Fibroblast of lung (primary cell): ENCODE measurements around the gene SPECC1L. TPM values are rescaled to one million over a fixed set of nuclear protein-coding genes. Genes with fewer than 3 reads are reported as not detected.

ENCODE experiments used
- DNase-seq, 2 donors: peaks; one replicate each; pipeline versions ENCODE4 v3.0.0 to v3.0.0-alpha.2; 2010; ENCODE audit warnings: low read depth in 2 of 2
- H2AFZ ChIP-seq: 2 replicates; pipeline ENCODE4 v1.5.1; 2012; ENCODE audit warnings: low read length, control low read depth, inconsistent platforms
- H3K27ac ChIP-seq: 2 replicates; pipeline ENCODE4 v1.5.1; 2011; ENCODE audit warnings: low read length, control low read depth; ENCODE audit not compliant: insufficient read depth
- H3K27me3 ChIP-seq: 2 replicates; pipeline ENCODE4 v1.5.1; 2011; ENCODE audit warnings: mild to moderate bottlenecking, low read length; ENCODE audit not compliant: control insufficient read depth, insufficient read depth
- H3K36me3 ChIP-seq: 2 replicates; pipeline ENCODE4 v1.5.1; 2011; ENCODE audit warnings: low read length; ENCODE audit not compliant: control insufficient read depth, insufficient read depth
- H3K4me1 ChIP-seq: 2 replicates; pipeline ENCODE4 v1.5.1; 2011; ENCODE audit warnings: low read length; ENCODE audit not compliant: control insufficient read depth, insufficient read depth; ENCODE audit errors: extremely low read depth
- H3K4me2 ChIP-seq: 2 replicates; pipeline ENCODE4 v1.5.1; 2011; ENCODE audit warnings: low read length, control low read depth; ENCODE audit not compliant: insufficient read depth; ENCODE audit errors: extremely low read depth
- H3K4me3 ChIP-seq, 4 experiments: fragments of 200-600 bp in 1 of 4; sonication (generic) in 1 of 4; replicated peaks in 1 of 4; 2 replicates each; pipeline ENCODE4 v1.5.1; 2011 to 2016; ENCODE audit warnings: low read length in 4 of 4, low read depth in 3 of 4, mild to moderate bottlenecking in 3 of 4, control low read depth in 2 of 4, inconsistent platforms in 1 of 4, mixed read lengths in 1 of 4; ENCODE audit not compliant: insufficient read depth in 1 of 4; ENCODE audit errors: control extremely low read depth in 1 of 4
- H3K79me2 ChIP-seq: 2 replicates; pipeline ENCODE4 v1.5.1; 2012; ENCODE audit warnings: mild to moderate bottlenecking, low read length, inconsistent platforms; ENCODE audit not compliant: control insufficient read depth, insufficient read depth
- H3K9ac ChIP-seq: 2 replicates; pipeline ENCODE4 v1.5.1; 2011; ENCODE audit warnings: mild to moderate bottlenecking, low read length, control low read depth; ENCODE audit not compliant: insufficient read depth
- H3K9me3 ChIP-seq: 2 replicates; pipeline ENCODE4 v1.5.1; 2012; ENCODE audit warnings: low read depth, low read length; ENCODE audit not compliant: control insufficient read depth, insufficient read depth
- H4K20me1 ChIP-seq: 2 replicates; pipeline ENCODE4 v1.5.1; 2011; ENCODE audit warnings: low read length; ENCODE audit not compliant: control insufficient read depth, insufficient read depth; ENCODE audit errors: extremely low read depth
- CTCF ChIP-seq, 2 donors: IDR thresholded peaks in 1 of 2; conservative IDR thresholded peaks in 1 of 2; 1 replicate in 1 of 2; 2 replicates in 1 of 2; pipeline ENCODE4 v1.5.1; 2011 to 2012; ENCODE audit warnings: low read length in 2 of 2, control low read depth in 1 of 2, inconsistent platforms in 1 of 2, low read depth in 1 of 2, mild to moderate bottlenecking in 1 of 2
- EZH2 ChIP-seq: IDR thresholded peaks from 2 replicates; pipeline ENCODE4 v1.5.1; 2012; ENCODE audit warnings: low read length, control low read depth, mild to moderate bottlenecking; ENCODE audit errors: missing control alignments
- polyA plus RNA-seq, 2 donors: library from polyadenylated mRNA; depleted of rRNA in 1 of 2; stranded (reverse) in 1 of 2; unstranded in 1 of 2; fragments of >200 nt; gene quantifications; 2 replicates each; pipeline ENCODE4 v1.2.1, GENCODE V29; 2011 to 2012; ENCODE audit warnings: missing spikeins in 1 of 2
- total RNA-seq: library from RNA; depleted of rRNA; stranded (reverse); fragments of >200 nt; gene quantifications from 2 replicates; pipeline ENCODE4 v1.2.1, GENCODE V29; 2014

The SPECC1L gene
- total and polyA plus RNA-seq, 2 donors (not counting 1 experiment from before 2014, with no cell fraction given) = 40.3 to 46.2 TPM

GRCh38 chr22:24467340-24467739 lies 196.7 kb downstream of the SPECC1L start:
- TF ChIP-seq CTCF (conservative IDR thresholded peaks at IDR 0.05 in 1 of 2, IDR thresholded peaks at IDR 0.05 in 1 of 2; ENCODE audit: low read depth in 1 of 2, low read length in 2 of 2) (no peak), EZH2 (no peak)
- Histone ChIP-seq H3K36me3 (no peaks in the 10 kb centered on the region), H2AFZ (no peak overlapping the region), H3K4me2 (no peak overlapping the region), H3K4me3 (no peak overlapping the region), H3K27me3 (no peaks in the 10 kb centered on the region), H3K9ac (no peak overlapping the region), H3K79me2 (no peaks in the 10 kb centered on the region), H3K27ac (no peak overlapping the region), H3K9me3 (no peaks in the 10 kb centered on the region), H3K4me1 (peaks cover 14% of the 10 kb centered on the region), H4K20me1 (no peaks in the 10 kb centered on the region)
- no peak for DNase-seq

Other genes with a start within 250 kb of the SPECC1L start
- 0.77 and 10.6 TPM in 2 replicates for gene SUSD2, start 89.3 kb upstream of the SPECC1L start, total RNA-seq
- gene SUSD2, start 89.3 kb upstream of the SPECC1L start, polyA plus RNA-seq = 10.5 and 11.9 TPM in 2 replicates
- gene GGT5, start 25.7 kb upstream of the SPECC1L start, total RNA-seq = under 0.01 and 0.51 TPM in 2 replicates
- gene GGT5, start 25.7 kb upstream of the SPECC1L start, polyA plus RNA-seq = 2.0 and 9.1 TPM in 2 replicates
- gene ADORA2A, start 156.8 kb downstream of the SPECC1L start, total RNA-seq = 0.77 and 1.5 TPM in 2 replicates
- 0.42 and 0.78 TPM in 2 replicates for gene ADORA2A, start 156.8 kb downstream of the SPECC1L start, polyA plus RNA-seq
- gene UPB1, start 224.5 kb downstream of the SPECC1L start, total RNA-seq = under 0.01 TPM in 1 of 2 replicates, not detected in the other
- gene UPB1, start 224.5 kb downstream of the SPECC1L start, polyA plus RNA-seq = 0.05 TPM in 1 of 2 replicates, not detected in the other